SK-N-SH treated with all-trans-retinoic acid at 6 μM for 48 hours (cell line): Measurements from ENCODE around the gene SCMH1.

Experiments used
- ATAC-seq: fragments of 200-7000 bp; cut with Tn5 transposase; 3 replicates; pipeline ENCODE4 v1.9.1; 2020; ENCODE audit warnings: mild to moderate bottlenecking, moderate library complexity
- ARNTL ChIP-seq: fragments of 450-650 bp; formaldehyde crosslinking; IDR thresholded peaks from 2 replicates; pipeline ENCODE4 v1.5.0; 2020; ENCODE audit warnings: low read depth, mild to moderate bottlenecking, moderate library complexity, borderline replicate concordance
- CSDC2 ChIP-seq: fragments of 250-450 bp; sonication (Bioruptor Pico); IDR thresholded peaks from 2 replicates; pipeline ENCODE4 v1.5.0; 2020; ENCODE audit warnings: mild to moderate bottlenecking, moderate library complexity
- CSRNP3 ChIP-seq: fragments of 250-450 bp; sonication (Bioruptor Pico); IDR thresholded peaks from 2 replicates; pipeline ENCODE4 v1.5.1; 2021; ENCODE audit warnings: mild to moderate bottlenecking, moderate library complexity
- GLIS3 ChIP-seq: fragments of 250-450 bp; sonication (Bioruptor Pico); IDR thresholded peaks from 2 replicates; pipeline ENCODE4 v1.5.0; 2020; ENCODE audit warnings: mild to moderate bottlenecking, moderate library complexity
- ISL1 ChIP-seq: fragments of 250-450 bp; sonication (Bioruptor Pico); IDR thresholded peaks from 2 replicates; pipeline ENCODE4 v2.1.2; 2022; ENCODE audit warnings: mild to moderate bottlenecking, moderate library complexity
- OSR1 ChIP-seq: fragments of 250-450 bp; sonication (Bioruptor Pico); IDR thresholded peaks from 2 replicates; pipeline ENCODE4 v1.8.0; 2022; ENCODE audit warnings: moderate library complexity, mild to moderate bottlenecking, inconsistent platforms
- PATZ1 ChIP-seq: fragments of 250-450 bp; sonication (Bioruptor Pico); IDR thresholded peaks from 2 replicates; pipeline ENCODE4 v1.8.0; 2020; ENCODE audit warnings: mild to moderate bottlenecking, moderate library complexity, borderline replicate concordance
- PPARA ChIP-seq: fragments of 250-450 bp; sonication (Bioruptor Pico); IDR thresholded peaks from 2 replicates; pipeline ENCODE4 v1.5.0; 2020; ENCODE audit warnings: mild to moderate bottlenecking, borderline replicate concordance
- RARB ChIP-seq: fragments of 250-450 bp; sonication (Bioruptor Pico); IDR thresholded peaks from 2 replicates; pipeline ENCODE4 v1.8.0; 2021; ENCODE audit warnings: mild to moderate bottlenecking, moderate library complexity
- SNAI2 ChIP-seq: fragments of 250-450 bp; sonication (Bioruptor Pico); IDR thresholded peaks from 2 replicates; pipeline ENCODE4 v1.5.0; 2020; ENCODE audit warnings: mild to moderate bottlenecking, moderate library complexity
- TCF4 ChIP-seq: fragments of 250-450 bp; sonication (Bioruptor Pico); IDR thresholded peaks from 2 replicates; pipeline ENCODE4 v1.8.0; 2021; ENCODE audit warnings: mild to moderate bottlenecking, moderate library complexity, borderline replicate concordance
- TSHZ2 ChIP-seq: fragments of 250-450 bp; sonication (Bioruptor Pico); IDR thresholded peaks from 2 replicates; pipeline ENCODE4 v1.5.0; 2020; ENCODE audit warnings: mild to moderate bottlenecking, moderate library complexity
- ZC3H10 ChIP-seq: fragments of 250-450 bp; sonication (Bioruptor Pico); IDR thresholded peaks from 2 replicates; pipeline ENCODE4 v1.5.1; 2021; ENCODE audit warnings: mild to moderate bottlenecking, moderate library complexity
- ZFP3 ChIP-seq: fragments of 250-450 bp; sonication (Bioruptor Pico); IDR thresholded peaks from 2 replicates; pipeline ENCODE4 v1.5.0; 2020; ENCODE audit warnings: mild to moderate bottlenecking, moderate library complexity
- ZNF565 ChIP-seq: fragments of 450-650 bp; formaldehyde crosslinking; conservative IDR thresholded peaks from 2 replicates; pipeline ENCODE4 v1.5.0; 2020; ENCODE audit warnings: low read depth, mild to moderate bottlenecking, moderate library complexity
- TF ChIP-seq, protein P1 (sequence below): fragments of 250-450 bp; sonication (Bioruptor Pico); IDR thresholded peaks from 2 replicates; pipeline ENCODE4 v1.8.0; 2021; ENCODE audit warnings: low read depth, mild to moderate bottlenecking, moderate library complexity, borderline replicate concordance
- TF ChIP-seq, protein P2 (sequence below): fragments of 250-450 bp; sonication (Bioruptor Pico); IDR thresholded peaks from 2 replicates; pipeline ENCODE4 v1.5.1; 2020; ENCODE audit warnings: low read depth, mild to moderate bottlenecking, moderate library complexity

Gene SCMH1

DNA sequence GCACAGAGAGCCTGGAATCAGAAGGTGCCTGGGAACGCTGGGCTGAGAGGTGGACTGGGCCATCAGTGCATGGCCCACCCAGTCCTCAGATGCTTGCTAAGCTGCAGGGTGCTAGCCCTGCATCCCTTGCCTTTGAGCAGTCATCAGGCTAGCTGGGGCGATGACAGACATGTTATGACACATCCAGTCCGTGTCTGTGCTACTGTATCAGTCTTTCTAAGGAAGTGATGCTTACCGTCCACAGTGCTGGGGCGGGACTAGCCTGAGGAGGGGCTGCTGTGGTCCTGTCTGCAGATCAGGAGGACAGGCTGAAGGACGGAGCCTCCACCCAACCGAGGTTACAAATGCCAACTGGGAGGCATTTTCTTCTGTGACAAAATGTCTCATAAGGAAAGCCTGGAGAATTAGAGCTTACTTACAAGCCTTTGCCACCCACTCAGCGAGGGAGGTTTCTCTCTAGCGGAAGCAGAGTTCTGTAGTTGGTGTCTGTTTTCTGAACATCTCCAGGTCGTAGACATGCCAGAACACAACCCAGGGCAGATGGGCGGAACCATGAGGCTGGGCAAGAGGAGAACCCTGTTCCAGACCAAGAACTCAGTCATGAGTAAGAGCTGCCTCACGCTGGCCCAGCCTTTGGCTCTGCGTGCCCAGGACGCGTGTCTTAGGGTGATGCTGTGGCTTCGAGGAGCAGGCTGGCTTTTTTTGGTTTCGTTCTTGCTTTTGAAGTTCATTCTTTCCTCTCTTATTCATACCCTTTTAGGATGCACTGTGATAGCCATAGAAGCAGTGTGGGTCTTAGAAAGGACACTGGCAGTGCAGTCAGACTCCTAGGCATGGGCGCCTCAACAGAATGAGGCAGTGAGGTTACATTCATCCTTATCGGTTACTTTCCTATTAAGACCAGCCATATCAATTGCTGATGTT lies 234.9 kb downstream of the SCMH1 start:
- TF ChIP-seq SNAI2 (CRISPR knock-in tag) (no peak), OSR1 (CRISPR knock-in tag) (no peak), ZFP3 (no peak), ZNF565 (CRISPR knock-in tag) (no peak), GLIS3 (CRISPR knock-in tag) (no peak), PPARA (no peak), ISL1 (CRISPR knock-in tag) (no peak), RARB (CRISPR knock-in tag) (no peak), CSRNP3 (CRISPR knock-in tag) (no peak)
- TF ChIP-seq, protein P1, sequence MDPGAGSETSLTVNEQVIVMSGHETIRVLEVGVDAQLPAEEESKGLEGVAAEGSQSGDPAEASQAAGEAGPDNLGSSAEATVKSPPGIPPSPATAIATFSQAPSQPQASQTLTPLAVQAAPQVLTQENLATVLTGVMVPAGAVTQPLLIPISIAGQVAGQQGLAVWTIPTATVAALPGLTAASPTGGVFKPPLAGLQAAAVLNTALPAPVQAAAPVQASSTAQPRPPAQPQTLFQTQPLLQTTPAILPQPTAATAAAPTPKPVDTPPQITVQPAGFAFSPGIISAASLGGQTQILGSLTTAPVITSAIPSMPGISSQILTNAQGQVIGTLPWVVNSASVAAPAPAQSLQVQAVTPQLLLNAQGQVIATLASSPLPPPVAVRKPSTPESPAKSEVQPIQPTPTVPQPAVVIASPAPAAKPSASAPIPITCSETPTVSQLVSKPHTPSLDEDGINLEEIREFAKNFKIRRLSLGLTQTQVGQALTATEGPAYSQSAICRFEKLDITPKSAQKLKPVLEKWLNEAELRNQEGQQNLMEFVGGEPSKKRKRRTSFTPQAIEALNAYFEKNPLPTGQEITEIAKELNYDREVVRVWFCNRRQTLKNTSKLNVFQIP: no peak
- ATAC-seq: no peak

- TF ChIP-seq OSR1 (CRISPR knock-in tag) (no peak), ZNF565 (CRISPR knock-in tag) (no peak), TCF4 (CRISPR knock-in tag) (no peak), ARNTL (CRISPR knock-in tag) (no peak), CSDC2 (no peak), ZC3H10 (CRISPR knock-in tag) (no peak), PPARA (no peak), GLIS3 (CRISPR knock-in tag) (no peak), TSHZ2 (CRISPR knock-in tag) (no peak)
- TF ChIP-seq, protein P1: no peak
- TF ChIP-seq, protein P2, sequence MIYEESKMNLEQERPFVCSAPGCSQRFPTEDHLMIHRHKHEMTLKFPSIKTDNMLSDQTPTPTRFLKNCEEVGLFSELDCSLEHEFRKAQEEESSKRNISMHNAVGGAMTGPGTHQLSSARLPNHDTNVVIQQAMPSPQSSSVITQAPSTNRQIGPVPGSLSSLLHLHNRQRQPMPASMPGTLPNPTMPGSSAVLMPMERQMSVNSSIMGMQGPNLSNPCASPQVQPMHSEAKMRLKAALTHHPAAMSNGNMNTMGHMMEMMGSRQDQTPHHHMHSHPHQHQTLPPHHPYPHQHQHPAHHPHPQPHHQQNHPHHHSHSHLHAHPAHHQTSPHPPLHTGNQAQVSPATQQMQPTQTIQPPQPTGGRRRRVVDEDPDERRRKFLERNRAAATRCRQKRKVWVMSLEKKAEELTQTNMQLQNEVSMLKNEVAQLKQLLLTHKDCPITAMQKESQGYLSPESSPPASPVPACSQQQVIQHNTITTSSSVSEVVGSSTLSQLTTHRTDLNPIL (CRISPR knock-in tag): no peak
Measured at GRCh38 chr1:41005876-41006275, 236.2 kb downstream of the SCMH1 start.

GRCh38 chr1:41003640-41004220 lies 238.4 kb downstream of the SCMH1 start:
- TF ChIP-seq ZFP3 (no peak), TCF4 (CRISPR knock-in tag) (peak; percentile 42; the same call in 1 of the 2 replicates), ISL1 (CRISPR knock-in tag) (peak; percentile 37; the same call in 1 of the 2 replicates), ZC3H10 (CRISPR knock-in tag) (no peak), PATZ1 (CRISPR knock-in tag) (no peak)
- TF ChIP-seq, all 23 proteins: peak for 2
- ATAC-seq: peak; percentile 99

More at GRCh38 chr1:41005876-41006275, 236.2 kb downstream of the SCMH1 start:
- no peak for ATAC-seq
